ENCODE results near the gene ABI1. TPM values are rescaled to one million over a fixed set of nuclear protein-coding genes. Genes with fewer than 3 reads are reported as not detected.

ABI1 gene
- total RNA-seq, 2 donors from 2014 or later, result 43.3 to 50.5 TPM

GRCh38 chr10:26821699-26822570, 38.8 kb downstream of the ABI1 start:
- Histone ChIP-seq H3K4me1 (ENCODE audit: control insufficient read depth in 1 of 2, low read depth in 2 of 2) (peaks cover 0 to 9% of the 10 kb centered on the region in 2 donors), H3K27me3 (replicated peaks; ENCODE audit: insufficient read depth) (no peaks in the 10 kb centered on the region), H3K27ac (no peak overlapping the region), H3K36me3 (no peaks in the 10 kb centered on the region), H3K4me3 (no peak overlapping the region), H3K9me3 (no peaks in the 10 kb centered on the region)
- no peak for ATAC-seq (ENCODE audit: insufficient number of reproducible peaks, low FRiP score, low read depth)
- TF ChIP-seq, protein P1, sequence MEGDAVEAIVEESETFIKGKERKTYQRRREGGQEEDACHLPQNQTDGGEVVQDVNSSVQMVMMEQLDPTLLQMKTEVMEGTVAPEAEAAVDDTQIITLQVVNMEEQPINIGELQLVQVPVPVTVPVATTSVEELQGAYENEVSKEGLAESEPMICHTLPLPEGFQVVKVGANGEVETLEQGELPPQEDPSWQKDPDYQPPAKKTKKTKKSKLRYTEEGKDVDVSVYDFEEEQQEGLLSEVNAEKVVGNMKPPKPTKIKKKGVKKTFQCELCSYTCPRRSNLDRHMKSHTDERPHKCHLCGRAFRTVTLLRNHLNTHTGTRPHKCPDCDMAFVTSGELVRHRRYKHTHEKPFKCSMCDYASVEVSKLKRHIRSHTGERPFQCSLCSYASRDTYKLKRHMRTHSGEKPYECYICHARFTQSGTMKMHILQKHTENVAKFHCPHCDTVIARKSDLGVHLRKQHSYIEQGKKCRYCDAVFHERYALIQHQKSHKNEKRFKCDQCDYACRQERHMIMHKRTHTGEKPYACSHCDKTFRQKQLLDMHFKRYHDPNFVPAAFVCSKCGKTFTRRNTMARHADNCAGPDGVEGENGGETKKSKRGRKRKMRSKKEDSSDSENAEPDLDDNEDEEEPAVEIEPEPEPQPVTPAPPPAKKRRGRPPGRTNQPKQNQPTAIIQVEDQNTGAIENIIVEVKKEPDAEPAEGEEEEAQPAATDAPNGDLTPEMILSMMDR (IDR thresholded peaks at IDR 0.05), result no peak
- no peak for DNase-seq (ENCODE audit: low spot score)

GRCh38 chr10:26815500-26815899, 45.3 kb downstream of the ABI1 start:
- H3K36me3 ChIP-seq, result no peaks in the 10 kb centered on the region
- no peak overlapping the region for H3K27ac ChIP-seq
- H3K9me3 ChIP-seq, result no peaks in the 10 kb centered on the region
- no peak overlapping the region for H3K4me3 ChIP-seq
- no peaks in the 10 kb centered on the region for H3K27me3 ChIP-seq (replicated peaks; ENCODE audit: insufficient read depth)
- peaks cover 4 to 15% of the 10 kb centered on the region in 2 donors for H3K4me1 ChIP-seq (ENCODE audit: control insufficient read depth in 1 of 2, low read depth in 2 of 2)
- ATAC-seq (ENCODE audit: insufficient number of reproducible peaks, low FRiP score, low read depth) (no peak), DNase-seq (ENCODE audit: low spot score) (no peak)
- TF ChIP-seq, protein P1 (IDR thresholded peaks at IDR 0.05), result no peak

- no peak for ATAC-seq (ENCODE audit: insufficient number of reproducible peaks, low FRiP score, low read depth)
- H3K4me1 ChIP-seq (ENCODE audit: control insufficient read depth in 1 of 2, low read depth in 2 of 2), result peaks cover 9% of the 10 kb centered on the region in 2 donors
- TF ChIP-seq, protein P1 (IDR thresholded peaks at IDR 0.05), result no peak
- H3K4me3 ChIP-seq, result no peak overlapping the region
- no peaks in the 10 kb centered on the region for H3K27me3 ChIP-seq (replicated peaks; ENCODE audit: insufficient read depth)
- no peak overlapping the region for H3K27ac ChIP-seq
- DNase-seq (ENCODE audit: low spot score), result no peak
- no peaks in the 10 kb centered on the region for H3K36me3 ChIP-seq
- H3K9me3 ChIP-seq, result no peaks in the 10 kb centered on the region
Measured at GRCh38 chr10:26810435-26811026, 50.2 kb downstream of the ABI1 start.

DNA sequence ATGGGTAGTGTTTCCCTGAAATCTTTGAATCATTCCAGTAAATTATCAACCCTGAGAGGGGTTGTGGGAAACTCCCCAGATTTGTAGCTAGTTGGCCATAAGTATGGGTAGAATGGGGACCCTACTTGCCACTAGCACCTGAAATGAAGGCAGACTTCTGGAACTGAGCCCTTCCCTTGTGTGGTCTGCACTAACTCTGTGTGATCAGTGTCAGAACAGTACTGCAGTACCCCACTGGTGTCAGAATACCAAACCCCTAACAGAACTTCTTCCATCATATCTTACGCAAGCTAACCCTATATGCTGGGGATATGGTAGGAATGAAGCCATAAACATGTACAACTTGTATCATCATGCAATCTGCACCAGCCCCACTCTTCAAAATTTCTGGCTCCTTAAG, 50.8 kb downstream of the ABI1 start:
- ATAC-seq (ENCODE audit: insufficient number of reproducible peaks, low FRiP score, low read depth) (no peak), DNase-seq (ENCODE audit: low spot score) (no peak)
- no peak overlapping the region for H3K4me3 ChIP-seq
- H3K27me3 ChIP-seq (replicated peaks; ENCODE audit: insufficient read depth), result no peaks in the 10 kb centered on the region
- H3K27ac ChIP-seq, result no peak overlapping the region
- no peaks in the 10 kb centered on the region for H3K36me3 ChIP-seq
- peaks cover 11 to 14% of the 10 kb centered on the region in 2 donors for H3K4me1 ChIP-seq (ENCODE audit: control insufficient read depth in 1 of 2, low read depth in 2 of 2)
- TF ChIP-seq, protein P1 (IDR thresholded peaks at IDR 0.05), result no peak
- H3K9me3 ChIP-seq, result no peaks in the 10 kb centered on the region

- ATAC-seq (ENCODE audit: insufficient number of reproducible peaks, low FRiP score, low read depth) (no peak), DNase-seq (ENCODE audit: low spot score) (no peak)
- TF ChIP-seq, protein P1 (IDR thresholded peaks at IDR 0.05), result no peak
- no peak overlapping the region for H3K4me3 ChIP-seq
- peaks cover 19 to 25% of the 10 kb centered on the region in 2 donors for H3K4me1 ChIP-seq (ENCODE audit: control insufficient read depth in 1 of 2, low read depth in 2 of 2)
- H3K27me3 ChIP-seq (replicated peaks; ENCODE audit: insufficient read depth), result no peaks in the 10 kb centered on the region
- no peak overlapping the region for H3K27ac ChIP-seq
- no peaks in the 10 kb centered on the region for H3K9me3 ChIP-seq
- H3K36me3 ChIP-seq, result no peaks in the 10 kb centered on the region
Measured at GRCh38 chr10:26807532-26807931, 53.2 kb downstream of the ABI1 start.

Data from thoracic aorta (tissue), 2 donors.